Cardiac fibroblast (primary cell): ENCODE data around the gene RAB36.

Source experiments
- DNase-seq, 2 donors: peaks; one replicate each; pipeline versions ENCODE4 v3.0.0 to v3.0.0-alpha.2; 2010; ENCODE audit warnings: low read depth in 2 of 2
- H3K4me3 ChIP-seq, 2 donors: replicated peaks in 1 of 2; 1 replicate in 1 of 2; 2 replicates in 1 of 2; pipeline ENCODE4 v1.5.1; 2011; ENCODE audit warnings: low read depth in 2 of 2, low read length in 2 of 2, mild to moderate bottlenecking in 2 of 2, moderate library complexity in 1 of 2
- CTCF ChIP-seq: IDR thresholded peaks from one replicate; pipeline ENCODE4 v1.5.1; 2011; ENCODE audit warnings: low read depth, mild to moderate bottlenecking, low read length, inconsistent platforms

The RAB36 gene

GRCh38 chr22:23126165-23127054 lies 18.9 kb upstream of the RAB36 start:
- no peak for DNase-seq
- no peak overlapping the region for H3K4me3 ChIP-seq
- TF ChIP-seq CTCF: no peak

GRCh38 chr22:23127055-23127756 lies 18.1 kb upstream of the RAB36 start:
- no peak for DNase-seq
- H3K4me3 ChIP-seq: no peak overlapping the region
- no peak for TF ChIP-seq CTCF

GRCh38 chr22:23127788-23128187 lies 17.5 kb upstream of the RAB36 start:
- no peak overlapping the region for H3K4me3 ChIP-seq
- TF ChIP-seq CTCF: no peak
- DNase-seq: no peak

- DNase-seq: peak; percentile 84 to 86
- no peak overlapping the region for H3K4me3 ChIP-seq
- peak; percentile 69 for TF ChIP-seq CTCF
Measured at GRCh38 chr22:23128269-23129108, 16.8 kb upstream of the RAB36 start.

GRCh38 chr22:23129149-23129548 lies 16.1 kb upstream of the RAB36 start:
- DNase-seq: no peak
- no peak for TF ChIP-seq CTCF
- no peak overlapping the region for H3K4me3 ChIP-seq

GRCh38 chr22:23130697-23131096 lies 14.6 kb upstream of the RAB36 start:
- no peak for TF ChIP-seq CTCF
- no peak for DNase-seq
- H3K4me3 ChIP-seq: no peak overlapping the region
